ENCODE results near the gene C2orf42.

GRCh38 chr2:70182689-70183088 lies 8.1 kb downstream of the C2orf42 start:
- TF ChIP-seq CTCF (IDR thresholded peaks at IDR 0.05) (no peak), POLR2A (IDR thresholded peaks at IDR 0.05) (no peak)
